ENCODE measurements around the gene AKR7A3.
A peak's percentile ranks its signal among the peaks of the same experiment; 100 is the strongest.

Gene AKR7A3

GRCh38 chr1:19254416-19254815 is 34.2 kb downstream of the AKR7A3 start:
- H3K27ac ChIP-seq (ENCODE audit: low read length), result no peak overlapping the region
- H3K4me3 ChIP-seq (ENCODE audit: low read length), result no peak overlapping the region
- DNase-seq (ENCODE audit: low read depth, low spot score), result no peak
- H3K27me3 ChIP-seq (ENCODE audit: control insufficient read depth, insufficient read depth, low read length), result no peaks in the 10 kb centered on the region
- H3K36me3 ChIP-seq (ENCODE audit: control insufficient read depth, insufficient read depth, low read length), result peaks cover 29% of the 10 kb centered on the region
- no peaks in the 10 kb centered on the region for H3K9me3 ChIP-seq (ENCODE audit: control insufficient read depth, insufficient read depth, low read length)
- H3K4me1 ChIP-seq (ENCODE audit: control insufficient read depth, insufficient read depth, low read length), result no peaks in the 10 kb centered on the region; the same call in 1 of the 2 replicates

GRCh38 chr1:19251305-19252196 is 37.0 kb downstream of the AKR7A3 start, which contains the start of the genes EMC1 and MRTO4:
Gene EMC1 (minus strand): TSS chr1:19251524. CDS start chr1:19251509, 15 bp downstream.
Gene MRTO4 (plus strand): TSS chr1:19251805. CDS start chr1:19251836, 31 bp downstream.
- no peaks in the 10 kb centered on the region; the same call in 1 of the 2 replicates for H3K4me1 ChIP-seq (ENCODE audit: control insufficient read depth, insufficient read depth, low read length)
- no peak within 1 kb of the TSS for H3K27ac ChIP-seq (ENCODE audit: low read length)
- no peaks in the 10 kb centered on the region for H3K27me3 ChIP-seq (ENCODE audit: control insufficient read depth, insufficient read depth, low read length)
- DNase-seq (ENCODE audit: low read depth, low spot score), result peak; percentile 45
- H3K9me3 ChIP-seq (ENCODE audit: control insufficient read depth, insufficient read depth, low read length), result no peaks in the 10 kb centered on the region
- peak within 1 kb of the TSS; percentile 79 for H3K4me3 ChIP-seq (ENCODE audit: low read length)
- WGBS (ENCODE audit: insufficient coverage, insufficient read length), result no CpG with 5 or more reads among the region's 81 CpGs
- peaks cover 7% of the 10 kb centered on the region for H3K36me3 ChIP-seq (ENCODE audit: control insufficient read depth, insufficient read depth, low read length)

GRCh38 chr1:19250629-19251304 is 37.8 kb downstream of the AKR7A3 start:
- DNase-seq (ENCODE audit: low read depth, low spot score), result no peak
- Histone ChIP-seq H3K36me3 (ENCODE audit: control insufficient read depth, insufficient read depth, low read length) (peaks cover 3% of the 10 kb centered on the region; the same call in 1 of the 2 replicates), H3K27me3 (ENCODE audit: control insufficient read depth, insufficient read depth, low read length) (no peaks in the 10 kb centered on the region), H3K4me3 (ENCODE audit: low read length) (peak overlapping the region; percentile 79; the same call in 1 of the 2 replicates), H3K4me1 (ENCODE audit: control insufficient read depth, insufficient read depth, low read length) (no peaks in the 10 kb centered on the region; the same call in 1 of the 2 replicates), H3K27ac (ENCODE audit: low read length) (no peak overlapping the region), H3K9me3 (ENCODE audit: control insufficient read depth, insufficient read depth, low read length) (no peaks in the 10 kb centered on the region)
- no CpG with 5 or more reads among the region's 14 CpGs for WGBS (ENCODE audit: insufficient coverage, insufficient read length)

- no peak overlapping the region for H3K4me3 ChIP-seq (ENCODE audit: low read length)
- no peaks in the 10 kb centered on the region for H3K9me3 ChIP-seq (ENCODE audit: control insufficient read depth, insufficient read depth, low read length)
- no peaks in the 10 kb centered on the region for H3K4me1 ChIP-seq (ENCODE audit: control insufficient read depth, insufficient read depth, low read length)
- H3K36me3 ChIP-seq (ENCODE audit: control insufficient read depth, insufficient read depth, low read length), result peaks cover 46% of the 10 kb centered on the region
- no peak for DNase-seq (ENCODE audit: low read depth, low spot score)
- no peaks in the 10 kb centered on the region for H3K27me3 ChIP-seq (ENCODE audit: control insufficient read depth, insufficient read depth, low read length)
- no CpG with 5 or more reads among the region's 7 CpGs for WGBS (ENCODE audit: insufficient coverage, insufficient read length)
- H3K27ac ChIP-seq (ENCODE audit: low read length), result no peak overlapping the region
These were observed 47.7 kb downstream of the AKR7A3 start for GRCh38 chr1:19240673-19241538.

- no peak overlapping the region for H3K27ac ChIP-seq (ENCODE audit: low read length)
- no peaks in the 10 kb centered on the region for H3K9me3 ChIP-seq (ENCODE audit: control insufficient read depth, insufficient read depth, low read length)
- H3K4me1 ChIP-seq (ENCODE audit: control insufficient read depth, insufficient read depth, low read length), result no peaks in the 10 kb centered on the region
- H3K36me3 ChIP-seq (ENCODE audit: control insufficient read depth, insufficient read depth, low read length), result peaks cover 48% of the 10 kb centered on the region
- no peak overlapping the region for H3K4me3 ChIP-seq (ENCODE audit: low read length)
- DNase-seq (ENCODE audit: low read depth, low spot score), result no peak
- WGBS (ENCODE audit: insufficient coverage, insufficient read length), result no CpG with 5 or more reads among the region's 7 CpGs
- no peaks in the 10 kb centered on the region for H3K27me3 ChIP-seq (ENCODE audit: control insufficient read depth, insufficient read depth, low read length)
These were observed 48.7 kb downstream of the AKR7A3 start for GRCh38 chr1:19239876-19240275.

- H3K27me3 ChIP-seq (ENCODE audit: control insufficient read depth, insufficient read depth, low read length), result no peaks in the 10 kb centered on the region
- no peak for DNase-seq (ENCODE audit: low read depth, low spot score)
- peaks cover 41% of the 10 kb centered on the region for H3K36me3 ChIP-seq (ENCODE audit: control insufficient read depth, insufficient read depth, low read length)
- no peak overlapping the region for H3K27ac ChIP-seq (ENCODE audit: low read length)
- no CpG with 5 or more reads among the region's 3 CpGs for WGBS (ENCODE audit: insufficient coverage, insufficient read length)
- no peaks in the 10 kb centered on the region for H3K9me3 ChIP-seq (ENCODE audit: control insufficient read depth, insufficient read depth, low read length)
- no peaks in the 10 kb centered on the region for H3K4me1 ChIP-seq (ENCODE audit: control insufficient read depth, insufficient read depth, low read length)
- no peak overlapping the region for H3K4me3 ChIP-seq (ENCODE audit: low read length)
These were observed 54.3 kb downstream of the AKR7A3 start for GRCh38 chr1:19234224-19234623.

Data from iPS DF 6.9 (cell line).